WTC11 (cell line): ENCODE measurements around the gene CABLES1.

ENCODE experiments used
- ATF3 ChIP-seq: sonication (generic); formaldehyde crosslinking; conservative IDR thresholded peaks from 2 replicates; pipeline ENCODE4 v1.8.1; 2022; ENCODE audit warnings: mild to moderate bottlenecking, missing genetic modification reagents
- CTCF ChIP-seq: fragments of 200-600 bp; IDR thresholded peaks from 2 replicates; pipeline ENCODE4 v1.8.0; 2022; ENCODE audit warnings: antibody characterized with exemption
- FOXK1 ChIP-seq: sonication (generic); formaldehyde crosslinking; IDR thresholded peaks from 2 replicates; pipeline ENCODE4 v1.8.0; 2022; ENCODE audit warnings: mild to moderate bottlenecking, moderate library complexity, missing genetic modification reagents
- MLX ChIP-seq: sonication (generic); formaldehyde crosslinking; IDR thresholded peaks from 2 replicates; pipeline ENCODE4 v1.8.1; 2023; ENCODE audit warnings: mild to moderate bottlenecking, missing genetic modification reagents, moderate library complexity
- SP1 ChIP-seq: sonication (generic); formaldehyde crosslinking; conservative IDR thresholded peaks from 2 replicates; pipeline ENCODE4 v1.8.1; 2022; ENCODE audit warnings: missing genetic modification reagents
- USF2 ChIP-seq: sonication (generic); formaldehyde crosslinking; IDR thresholded peaks from 2 replicates; pipeline ENCODE4 v1.8.1; 2023; ENCODE audit warnings: mild to moderate bottlenecking, missing genetic modification reagents, moderate library complexity

GRCh38 chr18:23253630-23254029 lies 118.3 kb downstream of the CABLES1 start:
- no peak for TF ChIP-seq CTCF
- no peak for TF ChIP-seq FOXK1 (CRISPR knock-in tag)
- TF ChIP-seq SP1 (CRISPR knock-in tag) = no peak
- no peak for TF ChIP-seq ATF3 (CRISPR knock-in tag)
- no peak for TF ChIP-seq USF2 (CRISPR knock-in tag)
- TF ChIP-seq MLX (CRISPR knock-in tag) = no peak
